H1 (cell line): ENCODE results near the gene FKBP8. TPM values are rescaled to one million over a fixed set of nuclear protein-coding genes. Genes with fewer than 3 reads are reported as not detected.

Experiments
- CTCF ChIA-PET: fragments of 300-600 bp; sonication (Branson Sonifier 250); formaldehyde crosslinking; loops from one replicate; lab custom pipeline; 2021; ENCODE audit not compliant: partially characterized antibody; lab: Charles Lee
- POLR2A ChIA-PET: fragments of 300-600 bp; sonication (Branson Sonifier 250); formaldehyde crosslinking; loops from one replicate; lab custom pipeline; 2021; ENCODE audit warnings: inconsistent platforms; ENCODE audit not compliant: partially characterized antibody; lab: Charles Lee
- DNase-seq, 2 experiments: peaks; one replicate each; pipeline versions ENCODE4 v3.0.0 to v3.0.0-alpha.2; 2010 to 2022; ENCODE audit warnings: low spot score in 2 of 2, low read depth in 1 of 2, mixed read lengths in 1 of 2
- FAIRE-seq: peaks from 2 replicates; lab custom pipeline; 2011; peaks lifted over from hg19 to GRCh38; lab: Jason Lieb, UNC
- H2AFZ ChIP-seq: 2 replicates; pipeline ENCODE4 v1.8.1; 2012; ENCODE audit warnings: low read length, inconsistent platforms
- H2AK5ac ChIP-seq: 2 replicates; pipeline ENCODE4 v1.6.1; 2013; ENCODE audit warnings: low read depth, low read length
- H2BK120ac ChIP-seq: replicated peaks from 2 replicates; pipeline ENCODE3; 2013; ENCODE audit warnings: low read depth, low read length, inconsistent platforms
- H2BK12ac ChIP-seq: 2 replicates; pipeline ENCODE4 v1.6.1; 2013; ENCODE audit warnings: low read depth, low read length
- H2BK15ac ChIP-seq: 2 replicates; pipeline ENCODE4 v1.6.1; 2013; ENCODE audit warnings: low read length
- H2BK20ac ChIP-seq: 2 replicates; pipeline ENCODE4 v1.6.1; 2013; ENCODE audit warnings: low read length
- H2BK5ac ChIP-seq: 2 replicates; pipeline ENCODE4 v1.6.1; 2013; ENCODE audit warnings: low read depth, low read length
- H3K14ac ChIP-seq: 2 replicates; pipeline ENCODE4 v1.6.1; 2013; ENCODE audit warnings: inconsistent platforms; ENCODE audit not compliant: insufficient read length
- H3K18ac ChIP-seq: 2 replicates; pipeline ENCODE4 v1.6.1; 2013; ENCODE audit warnings: low read length; ENCODE audit errors: extremely low read depth
- H3K23ac ChIP-seq: 2 replicates; pipeline ENCODE4 v1.6.1; 2013; ENCODE audit warnings: inconsistent platforms; ENCODE audit not compliant: insufficient read length
- H3K23me2 ChIP-seq: 2 replicates; pipeline ENCODE4 v1.6.1; 2013; ENCODE audit warnings: low read depth, low read length
- H3K27ac ChIP-seq: 2 replicates; pipeline ENCODE4 v1.6.1; 2011; ENCODE audit warnings: low read depth, low read length, inconsistent platforms
- H3K27me3 ChIP-seq, 4 experiments: replicated peaks in 1 of 4; 1 replicate in 1 of 4; 2 replicates in 3 of 4; pipeline versions ENCODE4 v1.6.1 to v1.8.1; 2011 to 2013; ENCODE audit warnings: low read length in 3 of 4, mild to moderate bottlenecking in 3 of 4, inconsistent platforms in 2 of 4, mixed read lengths in 2 of 4, moderate library complexity in 1 of 4; ENCODE audit not compliant: control insufficient read depth in 3 of 4, insufficient read depth in 3 of 4; ENCODE audit errors: extremely low read depth in 1 of 4
- H3K36me3 ChIP-seq, 4 experiments: 2 replicates each; pipeline versions ENCODE4 v1.6.1 to v1.8.1; 2011 to 2013; ENCODE audit warnings: mild to moderate bottlenecking in 4 of 4, low read length in 3 of 4, moderate library complexity in 2 of 4, control low read depth in 1 of 4, inconsistent platforms in 1 of 4; ENCODE audit not compliant: insufficient read depth in 4 of 4, control insufficient read depth in 2 of 4
- H3K4ac ChIP-seq: replicated peaks from 2 replicates; pipeline ENCODE3; 2013; ENCODE audit warnings: low read length, low read depth, mixed read lengths, inconsistent platforms; ENCODE audit not compliant: insufficient read length
- H3K4me1 ChIP-seq, 4 experiments: replicated peaks in 1 of 4; 1 replicate in 1 of 4; 2 replicates in 3 of 4; pipeline versions ENCODE4 v1.6.1 to v1.8.1; 2011 to 2013; ENCODE audit warnings: low read length in 3 of 4, inconsistent platforms in 2 of 4, mixed read lengths in 1 of 4; ENCODE audit not compliant: insufficient read depth in 4 of 4, control insufficient read depth in 3 of 4
- H3K4me2 ChIP-seq, 2 experiments: 2 replicates each; pipeline versions ENCODE4 v1.6.1 to v1.8.1; 2011 to 2013; ENCODE audit warnings: low read depth in 2 of 2, low read length in 2 of 2, control low read depth in 1 of 2, inconsistent platforms in 1 of 2, mild to moderate bottlenecking in 1 of 2; ENCODE audit not compliant: insufficient read depth in 1 of 2
- H3K4me3 ChIP-seq, 4 experiments: fragments of 200-600, 300-600 bp in 1 of 4; sonication (generic), shearing (Covaris generic), sonication (Bioruptor Twin) in 1 of 4; 2 replicates each; pipeline versions ENCODE4 v1.5.1 to v1.8.1; 2011 to 2016; ENCODE audit warnings: low read length in 4 of 4, low read depth in 3 of 4, control low read depth in 2 of 4, inconsistent platforms in 2 of 4, mild to moderate bottlenecking in 2 of 4, mixed read lengths in 1 of 4, moderate library complexity in 1 of 4; ENCODE audit not compliant: insufficient read depth in 2 of 4; ENCODE audit errors: extremely low read depth in 1 of 4
- H3K56ac ChIP-seq: replicated peaks from 2 replicates; pipeline ENCODE3; 2013; ENCODE audit warnings: low read depth, mild to moderate bottlenecking, mixed read lengths, low read length, inconsistent platforms; ENCODE audit not compliant: insufficient read length
- H3K79me1 ChIP-seq: 2 replicates; pipeline ENCODE4 v1.6.1; 2013; ENCODE audit warnings: low read depth, low read length, control low read depth
- H3K79me2 ChIP-seq, 2 experiments: 2 replicates each; pipeline versions ENCODE4 v1.6.1 to v1.8.1; 2012 to 2013; ENCODE audit warnings: low read length in 2 of 2, mild to moderate bottlenecking in 2 of 2, inconsistent platforms in 1 of 2; ENCODE audit not compliant: insufficient read depth in 2 of 2, control insufficient read depth in 1 of 2
- H3K9ac ChIP-seq, 4 experiments: replicated peaks in 1 of 4; 1 replicate in 1 of 4; 2 replicates in 3 of 4; pipeline versions ENCODE4 v1.6.1 to v1.8.1; 2011 to 2013; ENCODE audit warnings: low read depth in 3 of 4, low read length in 3 of 4, control low read depth in 2 of 4, mild to moderate bottlenecking in 2 of 4, moderate library complexity in 2 of 4, inconsistent platforms in 1 of 4; ENCODE audit errors: extremely low read depth in 1 of 4
- H3K9me3 ChIP-seq, 2 experiments: 2 replicates each; pipeline versions ENCODE4 v1.6.1 to v1.8.1; 2012 to 2013; ENCODE audit warnings: mild to moderate bottlenecking in 2 of 2, moderate library complexity in 2 of 2, control low read depth in 1 of 2, inconsistent platforms in 1 of 2, low read depth in 1 of 2, low read length in 1 of 2, mixed read lengths in 1 of 2; ENCODE audit not compliant: insufficient read depth in 2 of 2
- H4K20me1 ChIP-seq, 2 experiments: replicated peaks in 1 of 2; 2 replicates each; pipeline versions ENCODE3 to v1.8.1; 2011 to 2013; ENCODE audit warnings: inconsistent platforms in 2 of 2, low read length in 2 of 2, mild to moderate bottlenecking in 1 of 2; ENCODE audit not compliant: insufficient read depth in 2 of 2, control insufficient read depth in 1 of 2
- H4K5ac ChIP-seq: 2 replicates; pipeline ENCODE4 v1.6.1; 2013; ENCODE audit warnings: low read length, low read depth, mixed read lengths, inconsistent platforms; ENCODE audit not compliant: insufficient read length
- H4K8ac ChIP-seq: 2 replicates; pipeline ENCODE4 v1.8.0; 2013; ENCODE audit warnings: mild to moderate bottlenecking, moderate library complexity, low read length, inconsistent platforms; ENCODE audit not compliant: insufficient read depth; ENCODE audit errors: extremely low read depth
- H4K91ac ChIP-seq: replicated peaks from 2 replicates; pipeline ENCODE3; 2013; ENCODE audit warnings: low read length, mixed read lengths, inconsistent platforms; ENCODE audit not compliant: insufficient read length
- CTCF ChIP-seq, 3 experiments: IDR thresholded peaks; 1 replicate in 2 of 3; 2 replicates in 1 of 3; pipeline versions ENCODE4 v1.5.1 to v1.6.1; 2011; ENCODE audit warnings: low read length in 3 of 3, mild to moderate bottlenecking in 3 of 3, inconsistent platforms in 2 of 3, low read depth in 1 of 3, moderate library complexity in 1 of 3; ENCODE audit not compliant: insufficient read depth in 1 of 3; ENCODE audit errors: control extremely low read depth in 1 of 3
- NANOG ChIP-seq: IDR thresholded peaks from 2 replicates; pipeline ENCODE4 v1.6.1; 2011; ENCODE audit warnings: low read length, low read depth, mild to moderate bottlenecking, inconsistent platforms; ENCODE audit not compliant: insufficient read depth, poor library complexity, severe bottlenecking
- RAD21 ChIP-seq, 2 experiments: IDR thresholded peaks in 1 of 2; conservative IDR thresholded peaks in 1 of 2; 2 replicates each; pipeline ENCODE4 v1.6.1; 2011; ENCODE audit warnings: low read depth in 2 of 2, low read length in 2 of 2, improper control_type of control experiment in 1 of 2, inconsistent platforms in 1 of 2, mild to moderate bottlenecking in 1 of 2, moderate library complexity in 1 of 2
- whole genome bisulfite sequencing, 2 experiments: shearing (Covaris generic) in 1 of 2; methylation state at CpG; one replicate each; pipeline versions ENCODE4 v1.1.6 to v1.1.7; 2013 to 2015; ENCODE audit warnings: low lambda C conversion rate in 2 of 2, mixed read lengths in 2 of 2, inconsistent platforms in 1 of 2, low coverage in 1 of 2, missing lambda C conversion rate in 1 of 2; ENCODE audit not compliant: insufficient replicate concordance in 2 of 2, insufficient coverage in 1 of 2, insufficient read length in 1 of 2; ENCODE audit errors: extremely low coverage in 1 of 2, missing lambda C conversion rate in 1 of 2; 5-methylcytosine and 5-hydroxymethylcytosine counted together
- polyA plus RNA-seq, 7 experiments: library from polyadenylated mRNA; depleted of rRNA in 3 of 7; stranded (reverse) in 5 of 7; unstranded in 2 of 7; fragments of >200 nt in 5 of 7; fragments of 200-250 nt in 2 of 7; gene quantifications; 1 replicate in 5 of 7; 2 replicates in 1 of 7; 4 replicates in 1 of 7; pipeline versions ENCODE4 v1.2.1 to v1.2.3, GENCODE V29; 2011 to 2013; ENCODE audit warnings: missing spikeins in 2 of 7, mixed read lengths in 2 of 7
- total RNA-seq: library from RNA; stranded (reverse); fragmentation: NEBNext Ultra II Directional; extraction: Animal tissue kit (Norgen Biotek cat#: 25700); gene quantifications from 2 replicates; pipeline ENCODE4 v1.2.1, GENCODE V29; 2021

Gene FKBP8
- total and polyA plus RNA-seq, 2 of the 8 experiments (the other 6 are each of a cell fraction or from before 2014, with no cell fraction given), result 264 to 309 TPM

DNA sequence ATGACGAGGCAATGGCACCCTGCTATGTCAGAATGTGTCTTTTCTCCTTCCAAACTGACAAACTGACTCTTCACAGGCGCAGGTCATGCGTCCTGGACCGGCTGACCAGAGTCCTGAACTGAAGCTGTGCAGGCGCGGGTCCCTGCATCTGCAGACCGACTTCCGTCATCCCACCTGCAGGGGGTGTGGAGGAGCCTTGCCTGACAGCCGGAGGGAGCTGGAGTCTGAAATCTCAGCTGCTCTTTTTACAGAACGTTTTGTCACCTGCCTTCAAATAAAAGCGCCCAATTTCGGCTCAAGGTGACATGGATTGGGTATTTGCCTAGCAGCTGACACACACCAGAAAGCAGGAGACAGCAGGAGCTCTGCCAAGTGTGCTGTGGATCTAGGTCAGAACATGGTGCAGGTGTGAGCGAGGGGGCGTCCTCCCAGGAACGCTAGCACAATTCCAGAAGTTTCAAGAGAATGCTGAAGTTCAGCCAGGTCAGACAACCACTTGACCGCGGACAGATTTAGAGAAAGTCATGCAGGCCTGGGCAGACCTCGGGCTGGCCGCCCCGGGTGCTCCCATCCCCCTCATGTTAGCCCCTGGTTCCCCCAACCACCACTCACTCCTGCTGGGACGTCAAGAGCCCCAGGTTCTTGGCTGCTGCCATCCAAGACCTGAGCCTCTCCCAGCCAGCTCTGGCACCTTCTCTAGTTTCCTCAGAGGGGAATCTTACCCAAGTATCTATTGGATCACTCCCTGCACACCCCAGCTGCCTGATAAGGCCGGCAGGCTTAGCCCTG lies 54.3 kb downstream of the FKBP8 start:
- Histone ChIP-seq H3K36me3 (no peaks in the 10 kb centered on the region), H2BK20ac (no peak overlapping the region), H4K8ac (no peak overlapping the region; the same call in 1 of the 2 replicates), H2BK120ac (no peak overlapping the region), H2BK5ac (no peak overlapping the region; the same call in 1 of the 2 replicates), H2AFZ (no peak overlapping the region), H3K4me3 (no peak overlapping the region), H3K23me2 (no peaks in the 10 kb centered on the region), H3K18ac (no peak overlapping the region), H3K14ac (no peak overlapping the region), H3K79me2 (peaks cover 0 to 20% of the 10 kb centered on the region in 2 experiments; a peak in 1 of 4 replicates), H3K27ac (no peak overlapping the region), H3K4ac (no peak overlapping the region), H3K27me3 (no peaks in the 10 kb centered on the region), H4K5ac (no peak overlapping the region), H3K79me1 (peaks cover 29% of the 10 kb centered on the region), H2BK15ac (peak overlapping the region; percentile 95; the same call in 1 of the 2 replicates), H2AK5ac (no peak overlapping the region), H3K4me1 (peaks cover 0 to 16% (median 8%) of the 10 kb centered on the region in 4 experiments; a peak in 5 of 7 replicates), H3K23ac (no peak overlapping the region), H3K56ac (no peak overlapping the region), H2BK12ac (peak overlapping the region; percentile 9; the same call in 1 of the 2 replicates), H4K20me1 (peaks cover 8 to 33% of the 10 kb centered on the region in 2 experiments), H3K4me2 (no peak overlapping the region), H3K9ac (no peak overlapping the region), H4K91ac (no peak overlapping the region), H3K9me3 (no peaks in the 10 kb centered on the region)
- peak; percentile 50 for FAIRE-seq
- TF ChIP-seq RAD21 (IDR thresholded peaks at IDR 0.05 in 1 of 2, conservative IDR thresholded peaks at IDR 0.05 in 1 of 2; ENCODE audit: low read depth in 2 of 2, low read length in 2 of 2) (peak; percentile 52 to 68; a peak in 3 of 4 replicates), NANOG (no peak), CTCF (IDR thresholded peaks at IDR 0.05; ENCODE audit: control extremely low read depth in 1 of 3, insufficient read depth in 1 of 3, low read depth in 1 of 3, low read length in 3 of 3) (peak; percentile 64 to 73 (median 68))
- peak in 1 of 2 experiments; percentile 74 for DNase-seq
- WGBS, 2 experiments, result 75% methylated on average over 22 of the region's 22 CpGs; no CpG with 5 or more reads in 1 of the 2 experiments
- CTCF ChIA-PET, result interaction anchor here (0.8 to 18.5 kb wide), 26 partner anchors 16 to 288 kb away, joined by 3 to 458 read pairs (median 4); partner anchors contain the start of genes ELL and KXD1
- POLR2A ChIA-PET, result interaction anchor here (0.9 to 1.8 kb wide), 4 partner anchors 10 to 99 kb away, joined by 3 to 6 read pairs (median 4); partner anchors contain the start of genes ELL and REX1BD
